Measurements from ENCODE around the gene PITX3. TPM values are rescaled to one million over a fixed set of nuclear protein-coding genes. Genes with fewer than 3 reads are reported as not detected.

Gene PITX3
- total RNA-seq, 1 donor from 2014 or later, result not detected

- H3K4me3 Mint-ChIP-seq (ENCODE audit: unreplicated experiment), result no peak overlapping the region
- H3K27ac Mint-ChIP-seq (ENCODE audit: unreplicated experiment), result no peak overlapping the region
- H3K36me3 Mint-ChIP-seq (ENCODE audit: low read depth, unreplicated experiment), result peaks cover 9% of the 10 kb centered on the region
- no peak for TF ChIP-seq CTCF (IDR thresholded peaks at IDR 0.05; ENCODE audit: unreplicated experiment)
- H3K27me3 Mint-ChIP-seq (ENCODE audit: unreplicated experiment), result peaks cover 33% of the 10 kb centered on the region
- H3K4me1 Mint-ChIP-seq (ENCODE audit: unreplicated experiment), result peaks cover under 1% of the 10 kb centered on the region
- no peaks in the 10 kb centered on the region for H3K9me3 Mint-ChIP-seq (ENCODE audit: unreplicated experiment)
- peak; percentile 44 for DNase-seq (ENCODE audit: low spot score)
Observed at GRCh38 chr10:102230861-102231356, 10.4 kb downstream of the PITX3 start.

GRCh38 chr10:102230264-102230860 is 10.9 kb downstream of the PITX3 start:
- Mint-ChIP-seq H3K4me1 (ENCODE audit: unreplicated experiment) (peaks cover 6% of the 10 kb centered on the region), H3K27me3 (ENCODE audit: unreplicated experiment) (peaks cover 33% of the 10 kb centered on the region), H3K27ac (ENCODE audit: unreplicated experiment) (no peak overlapping the region), H3K4me3 (ENCODE audit: unreplicated experiment) (no peak overlapping the region), H3K9me3 (ENCODE audit: unreplicated experiment) (no peaks in the 10 kb centered on the region), H3K36me3 (ENCODE audit: low read depth, unreplicated experiment) (peaks cover 9% of the 10 kb centered on the region)
- TF ChIP-seq CTCF (IDR thresholded peaks at IDR 0.05; ENCODE audit: unreplicated experiment), result no peak
- DNase-seq (ENCODE audit: low spot score), result peak; percentile 23

- Mint-ChIP-seq H3K27ac (ENCODE audit: unreplicated experiment) (no peak overlapping the region), H3K9me3 (ENCODE audit: unreplicated experiment) (no peaks in the 10 kb centered on the region), H3K27me3 (ENCODE audit: unreplicated experiment) (peaks cover 32% of the 10 kb centered on the region), H3K4me1 (ENCODE audit: unreplicated experiment) (peaks cover 9% of the 10 kb centered on the region), H3K36me3 (ENCODE audit: low read depth, unreplicated experiment) (peaks cover 9% of the 10 kb centered on the region), H3K4me3 (ENCODE audit: unreplicated experiment) (no peak overlapping the region)
- TF ChIP-seq CTCF (IDR thresholded peaks at IDR 0.05; ENCODE audit: unreplicated experiment), result peak; percentile 65
- DNase-seq (ENCODE audit: low spot score), result peak; percentile 85
Observed at GRCh38 chr10:102229810-102230263, 11.5 kb downstream of the PITX3 start.

GRCh38 chr10:102227050-102227449 is 14.3 kb downstream of the PITX3 start:
- Mint-ChIP-seq H3K4me3 (ENCODE audit: unreplicated experiment) (no peak overlapping the region), H3K9me3 (ENCODE audit: unreplicated experiment) (no peaks in the 10 kb centered on the region), H3K4me1 (ENCODE audit: unreplicated experiment) (peaks cover 10% of the 10 kb centered on the region), H3K27me3 (ENCODE audit: unreplicated experiment) (peaks cover 31% of the 10 kb centered on the region), H3K27ac (ENCODE audit: unreplicated experiment) (no peak overlapping the region), H3K36me3 (ENCODE audit: low read depth, unreplicated experiment) (peaks cover 12% of the 10 kb centered on the region)
- DNase-seq (ENCODE audit: low spot score), result no peak
- no peak for TF ChIP-seq CTCF (IDR thresholded peaks at IDR 0.05; ENCODE audit: unreplicated experiment)

- Mint-ChIP-seq H3K4me1 (ENCODE audit: unreplicated experiment) (peaks cover 10% of the 10 kb centered on the region), H3K9me3 (ENCODE audit: unreplicated experiment) (no peaks in the 10 kb centered on the region), H3K4me3 (ENCODE audit: unreplicated experiment) (peak overlapping the region; percentile 63), H3K27me3 (ENCODE audit: unreplicated experiment) (peaks cover 29% of the 10 kb centered on the region), H3K27ac (ENCODE audit: unreplicated experiment) (no peak overlapping the region), H3K36me3 (ENCODE audit: low read depth, unreplicated experiment) (peaks cover 12% of the 10 kb centered on the region)
- DNase-seq (ENCODE audit: low spot score), result no peak
- TF ChIP-seq CTCF (IDR thresholded peaks at IDR 0.05; ENCODE audit: unreplicated experiment), result no peak
Observed at GRCh38 chr10:102226542-102226870, 14.8 kb downstream of the PITX3 start.

Measured in endothelial cell (in vitro differentiated cells).